ENCODE measurements around the gene AP3S2.
"Not testable (repeated sequence)": the region's sequence is repeated elsewhere in the genome, so short reads cannot be mapped to it uniquely, and the experiment has no call there.

AP3S2 gene

GRCh38 chr15:89839167-89839810 is 54.5 kb downstream of the AP3S2 start:
- TF ChIP-seq CTCF (IDR thresholded peaks at IDR 0.05; ENCODE audit: extremely low read depth, missing control alignments) = no peak
- no peak for DNase-seq (ENCODE audit: low spot score)

- DNase-seq (ENCODE audit: low spot score) = no peak
- no peak for TF ChIP-seq CTCF (IDR thresholded peaks at IDR 0.05; ENCODE audit: extremely low read depth, missing control alignments)
Observed at GRCh38 chr15:89837830-89838178, 56.0 kb downstream of the AP3S2 start.

- DNase-seq (ENCODE audit: low spot score) = no peak
- TF ChIP-seq CTCF (IDR thresholded peaks at IDR 0.05; ENCODE audit: extremely low read depth, missing control alignments) = no peak
Observed at GRCh38 chr15:89837134-89837829, 56.5 kb downstream of the AP3S2 start.

- DNase-seq (ENCODE audit: low spot score) = no peak
- TF ChIP-seq CTCF (IDR thresholded peaks at IDR 0.05; ENCODE audit: extremely low read depth, missing control alignments) = no peak
Observed at GRCh38 chr15:89836267-89837133, 57.3 kb downstream of the AP3S2 start.

- TF ChIP-seq CTCF (IDR thresholded peaks at IDR 0.05; ENCODE audit: extremely low read depth, missing control alignments) = no peak
- DNase-seq (ENCODE audit: low spot score) = no peak
Observed at GRCh38 chr15:89835176-89835564, 58.6 kb downstream of the AP3S2 start.

GRCh38 chr15:89834465-89835175 is 59.2 kb downstream of the AP3S2 start:
- DNase-seq (ENCODE audit: low spot score) = not testable (repeated sequence)

- no peak for DNase-seq (ENCODE audit: low spot score)
- TF ChIP-seq CTCF (IDR thresholded peaks at IDR 0.05; ENCODE audit: extremely low read depth, missing control alignments) = no peak
Observed at GRCh38 chr15:89833966-89834365, 59.8 kb downstream of the AP3S2 start.

All from GM20000 (cell line).